ENCODE data around the gene MYBPHL. TPM values are rescaled to one million over a fixed set of nuclear protein-coding genes. Genes with fewer than 3 reads are reported as not detected.

MYBPHL gene
- total RNA-seq, 4 donors from 2014 or later, result not detected

GRCh38 chr1:109265016-109265415 is 41.8 kb downstream of the MYBPHL start:
- no peaks in the 10 kb centered on the region for H3K27me3 ChIP-seq
- peak overlapping the region in 1 of 4 donors; percentile 88 for H3K27ac ChIP-seq
- no peaks in the 10 kb centered on the region for H3K9me3 ChIP-seq
- H3K4me3 ChIP-seq, result no peak overlapping the region
- peaks cover 0 to 72% (median 0%) of the 10 kb centered on the region in 3 donors for H3K36me3 ChIP-seq
- no peak for DNase-seq (ENCODE audit: low spot score in 2 of 2)
- 87 to 100% methylated on average over 1 to 3 of the region's 4 CpGs for WGBS, 2 donors
- TF ChIP-seq CTCF (IDR thresholded peaks at IDR 0.05) (no peak), EP300 (IDR thresholded peaks at IDR 0.05) (no peak), POLR2A (IDR thresholded peaks at IDR 0.05) (no peak)
- H3K4me1 ChIP-seq, result peaks cover 0 to 21% (median 7%) of the 10 kb centered on the region in 4 donors

- H3K4me1 ChIP-seq, result peaks cover 0 to 21% (median 7%) of the 10 kb centered on the region in 4 donors
- WGBS, 2 donors, result 68 to 75% methylated on average over 7 to 9 of the region's 9 CpGs
- H3K9me3 ChIP-seq, result no peaks in the 10 kb centered on the region
- DNase-seq (ENCODE audit: low spot score in 2 of 2), result no peak
- no peak for TF ChIP-seq POLR2A (IDR thresholded peaks at IDR 0.05)
- TF ChIP-seq EP300 (IDR thresholded peaks at IDR 0.05), result no peak
- TF ChIP-seq CTCF (IDR thresholded peaks at IDR 0.05), result no peak
- peaks cover 0 to 70% (median 0%) of the 10 kb centered on the region in 3 donors for H3K36me3 ChIP-seq
- H3K27ac ChIP-seq, result peak overlapping the region in 2 of 4 donors; percentile 72 to 88
- H3K4me3 ChIP-seq, result no peak overlapping the region
- no peaks in the 10 kb centered on the region for H3K27me3 ChIP-seq
Measured at GRCh38 chr1:109264379-109264755, 42.4 kb downstream of the MYBPHL start.

GRCh38 chr1:109263597-109264378 is 43.0 kb downstream of the MYBPHL start:
- Histone ChIP-seq H3K9me3 (no peaks in the 10 kb centered on the region), H3K36me3 (peaks cover 0 to 70% (median 0%) of the 10 kb centered on the region in 3 donors), H3K27me3 (no peaks in the 10 kb centered on the region), H3K27ac (peak overlapping the region in 3 of 4 donors; percentile 29 to 88 (median 72)), H3K4me1 (peaks cover 0 to 21% (median 7%) of the 10 kb centered on the region in 4 donors), H3K4me3 (no peak overlapping the region)
- peak; percentile 89 to 100 (median 93) for TF ChIP-seq CTCF (IDR thresholded peaks at IDR 0.05)
- no peak for TF ChIP-seq POLR2A (IDR thresholded peaks at IDR 0.05)
- peak in 1 of 2 donors; percentile 73 for TF ChIP-seq EP300 (IDR thresholded peaks at IDR 0.05)
- DNase-seq (ENCODE audit: low spot score in 2 of 2), result peak; percentile 85
- 37 to 51% methylated on average over 24 to 28 of the region's 29 CpGs for WGBS, 2 donors

GRCh38 chr1:109263234-109263596 is 43.6 kb downstream of the MYBPHL start:
- peaks cover 0 to 21% (median 7%) of the 10 kb centered on the region in 4 donors for H3K4me1 ChIP-seq
- no peaks in the 10 kb centered on the region for H3K27me3 ChIP-seq
- WGBS, 2 donors, result 49 to 54% methylated on average over 8 to 12 of the region's 12 CpGs
- peak overlapping the region; percentile 29 to 88 (median 61) for H3K27ac ChIP-seq
- H3K9me3 ChIP-seq, result no peaks in the 10 kb centered on the region
- H3K4me3 ChIP-seq, result no peak overlapping the region
- DNase-seq (ENCODE audit: low spot score in 2 of 2), result no peak
- TF ChIP-seq EP300 (IDR thresholded peaks at IDR 0.05), result peak in 1 of 2 donors; percentile 26
- no peak for TF ChIP-seq CTCF (IDR thresholded peaks at IDR 0.05)
- no peak for TF ChIP-seq POLR2A (IDR thresholded peaks at IDR 0.05)
- H3K36me3 ChIP-seq, result peaks cover 0 to 69% (median 0%) of the 10 kb centered on the region in 3 donors
